ENCODE results near the gene UNC45A. TPM values are rescaled to one million over a fixed set of nuclear protein-coding genes. Genes with fewer than 3 reads are reported as not detected.

UNC45A gene
- total RNA-seq, 3 donors from 2014 or later (not counting 1 experiment from before 2014, with no cell fraction given): 39.0 to 58.1 (median 51.5) TPM

DNA sequence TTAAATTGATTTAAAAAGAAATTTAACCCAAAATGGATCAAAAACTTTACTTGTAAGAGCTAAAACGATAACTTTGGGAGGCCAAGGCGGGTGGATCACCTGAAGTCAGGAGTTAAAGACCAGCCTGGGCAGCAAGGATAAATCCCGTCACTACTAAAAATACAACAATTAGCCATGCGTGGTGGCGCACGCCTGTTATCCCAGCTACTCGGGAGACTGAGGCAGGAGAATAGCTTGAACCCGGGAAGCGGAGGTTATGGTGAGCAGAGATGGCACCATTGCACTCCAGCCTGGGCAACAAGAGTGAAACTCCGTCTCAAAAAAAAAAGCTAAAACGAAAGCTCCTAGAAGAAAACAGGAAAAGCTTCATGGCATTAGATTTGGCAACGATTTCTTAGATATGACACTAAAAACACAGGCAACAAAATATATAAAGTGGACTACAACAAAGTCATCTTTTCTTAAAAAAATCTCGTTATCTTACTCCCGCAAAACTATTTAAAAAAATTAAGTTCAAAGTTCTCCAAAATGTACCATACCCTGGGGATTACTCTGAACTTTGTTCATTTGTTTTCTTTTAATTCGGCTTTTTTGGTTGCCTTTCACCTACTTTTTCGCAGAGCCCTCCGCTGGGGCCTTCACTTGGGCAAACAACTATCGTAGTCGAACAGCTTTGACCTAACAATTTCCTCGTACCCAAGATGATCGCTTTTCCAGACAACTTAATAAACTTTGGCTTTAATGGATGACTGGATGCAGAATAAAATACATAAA lies 5.7 kb upstream of the UNC45A start:
- H3K27ac Mint-ChIP-seq: peak overlapping the region; percentile 97
- H3K36me3 ChIP-seq (ENCODE audit: control insufficient read depth, insufficient read depth, low read length): no peaks in the 10 kb centered on the region
- no peaks in the 10 kb centered on the region for H3K27me3 Mint-ChIP-seq (ENCODE audit: low read depth in 2 of 2)
- no peak for DNase-seq
- TF ChIP-seq, protein P1, sequence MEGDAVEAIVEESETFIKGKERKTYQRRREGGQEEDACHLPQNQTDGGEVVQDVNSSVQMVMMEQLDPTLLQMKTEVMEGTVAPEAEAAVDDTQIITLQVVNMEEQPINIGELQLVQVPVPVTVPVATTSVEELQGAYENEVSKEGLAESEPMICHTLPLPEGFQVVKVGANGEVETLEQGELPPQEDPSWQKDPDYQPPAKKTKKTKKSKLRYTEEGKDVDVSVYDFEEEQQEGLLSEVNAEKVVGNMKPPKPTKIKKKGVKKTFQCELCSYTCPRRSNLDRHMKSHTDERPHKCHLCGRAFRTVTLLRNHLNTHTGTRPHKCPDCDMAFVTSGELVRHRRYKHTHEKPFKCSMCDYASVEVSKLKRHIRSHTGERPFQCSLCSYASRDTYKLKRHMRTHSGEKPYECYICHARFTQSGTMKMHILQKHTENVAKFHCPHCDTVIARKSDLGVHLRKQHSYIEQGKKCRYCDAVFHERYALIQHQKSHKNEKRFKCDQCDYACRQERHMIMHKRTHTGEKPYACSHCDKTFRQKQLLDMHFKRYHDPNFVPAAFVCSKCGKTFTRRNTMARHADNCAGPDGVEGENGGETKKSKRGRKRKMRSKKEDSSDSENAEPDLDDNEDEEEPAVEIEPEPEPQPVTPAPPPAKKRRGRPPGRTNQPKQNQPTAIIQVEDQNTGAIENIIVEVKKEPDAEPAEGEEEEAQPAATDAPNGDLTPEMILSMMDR (IDR thresholded peaks at IDR 0.05): no peak
- H3K4me3 ChIP-seq (ENCODE audit: low read length): peak overlapping the region; percentile 54
- ATAC-seq: no peak
- peak overlapping the region; percentile 78 for H3K27ac ChIP-seq (ENCODE audit: low read length)
- intact Hi-C loops (cut with micrococcal nuclease): loop anchor here (1.0 kb wide), 1 partner anchor 26 kb away; the partner anchor contains the start of gene MAN2A2
- WGBS (ENCODE audit: insufficient coverage): 44% methylated on average over 20 of the region's 21 CpGs
- peaks cover 36 to 38% of the 10 kb centered on the region in 2 donors for H3K4me1 Mint-ChIP-seq
- H3K9me3 ChIP-seq (ENCODE audit: control insufficient read depth, insufficient read depth, low read length): no peaks in the 10 kb centered on the region
- no peaks in the 10 kb centered on the region for H3K36me3 Mint-ChIP-seq
- no peaks in the 10 kb centered on the region for H3K27me3 ChIP-seq (ENCODE audit: control insufficient read depth, insufficient read depth, low read length)
- peaks cover 37% of the 10 kb centered on the region for H3K4me1 ChIP-seq (ENCODE audit: control insufficient read depth, insufficient read depth, low read length)
- H3K4me3 Mint-ChIP-seq: peak overlapping the region; percentile 94
- no peaks in the 10 kb centered on the region for H3K9me3 Mint-ChIP-seq

DNA sequence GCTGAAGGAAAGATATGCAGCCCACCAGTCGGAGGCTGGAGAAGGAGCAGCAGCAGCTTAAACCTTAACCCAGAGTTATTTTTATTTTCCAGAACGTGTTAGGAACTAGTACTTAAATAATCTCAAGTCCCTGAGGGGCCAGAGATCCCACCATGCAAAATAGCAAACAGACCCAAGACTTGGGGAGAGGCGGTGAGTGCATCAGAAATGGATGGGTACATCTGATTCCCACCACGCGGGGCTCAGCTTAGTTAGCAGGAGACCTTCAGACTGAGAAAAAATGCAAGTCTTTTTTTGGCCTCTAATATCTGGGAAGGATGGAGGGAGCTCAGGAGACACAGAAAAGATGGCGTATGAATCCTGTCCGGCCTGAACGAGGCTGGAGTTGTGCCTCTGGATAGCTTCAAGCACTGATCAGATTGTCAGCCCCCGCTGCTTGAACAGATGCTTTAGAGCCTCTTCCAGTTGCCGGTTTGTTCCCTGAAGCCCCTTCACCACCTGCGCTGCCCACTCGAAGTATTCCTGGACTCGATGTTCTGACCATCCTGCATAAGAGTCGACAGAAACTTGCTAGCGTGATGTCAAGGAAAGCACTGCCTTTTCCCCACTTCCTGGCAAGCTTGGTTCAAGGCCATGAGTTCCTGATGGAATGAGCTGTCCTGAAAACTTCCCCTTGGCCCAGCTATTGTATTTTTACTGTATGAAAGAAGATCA lies 4.1 kb upstream of the UNC45A start:
- peaks cover 50% of the 10 kb centered on the region for H3K4me1 ChIP-seq (ENCODE audit: control insufficient read depth, insufficient read depth, low read length)
- H3K9me3 Mint-ChIP-seq: no peaks in the 10 kb centered on the region

DNA sequence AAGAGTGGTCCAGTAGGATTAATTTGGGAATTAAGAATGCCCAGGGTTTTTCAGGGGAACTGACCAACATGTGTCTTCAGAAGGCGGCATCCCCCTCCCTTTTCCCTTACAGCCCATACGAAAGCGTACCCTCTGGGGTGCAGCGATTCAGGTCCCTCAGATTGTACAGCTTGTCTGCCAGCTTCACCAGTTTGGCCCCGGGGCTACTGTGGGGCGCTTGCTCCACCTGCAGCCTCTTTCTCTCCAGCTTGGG lies 3.6 kb upstream of the UNC45A start:
- H3K27ac Mint-ChIP-seq: peak overlapping the region; percentile 97
- no peaks in the 10 kb centered on the region for H3K27me3 Mint-ChIP-seq (ENCODE audit: low read depth in 2 of 2)
- intact Hi-C loops (cut with micrococcal nuclease): no loop called here
- Histone ChIP-seq H3K27me3 (ENCODE audit: control insufficient read depth, insufficient read depth, low read length) (no peaks in the 10 kb centered on the region), H3K4me3 (ENCODE audit: low read length) (peak overlapping the region; percentile 77), H3K27ac (ENCODE audit: low read length) (peak overlapping the region; percentile 88), H3K9me3 (ENCODE audit: control insufficient read depth, insufficient read depth, low read length) (no peaks in the 10 kb centered on the region), H3K4me1 (ENCODE audit: control insufficient read depth, insufficient read depth, low read length) (peaks cover 54% of the 10 kb centered on the region), H3K36me3 (ENCODE audit: control insufficient read depth, insufficient read depth, low read length) (no peaks in the 10 kb centered on the region)
- peaks cover 49 to 57% of the 10 kb centered on the region in 2 donors for H3K4me1 Mint-ChIP-seq
- H3K4me3 Mint-ChIP-seq: peak overlapping the region; percentile 94
- TF ChIP-seq, protein P1 (IDR thresholded peaks at IDR 0.05): no peak
- ATAC-seq (no peak), DNase-seq (no peak)
- 14% methylated on average over 6 of the region's 6 CpGs for WGBS (ENCODE audit: insufficient coverage)
- H3K36me3 Mint-ChIP-seq: no peaks in the 10 kb centered on the region
- no peaks in the 10 kb centered on the region for H3K9me3 Mint-ChIP-seq

More for the DNA sequence above, 4.1 kb upstream of the UNC45A start:
- intact Hi-C loops (cut with micrococcal nuclease): no loop called here
- ATAC-seq: no peak
- Histone ChIP-seq H3K9me3 (ENCODE audit: control insufficient read depth, insufficient read depth, low read length) (no peaks in the 10 kb centered on the region), H3K36me3 (ENCODE audit: control insufficient read depth, insufficient read depth, low read length) (no peaks in the 10 kb centered on the region), H3K27ac (ENCODE audit: low read length) (peak overlapping the region; percentile 78), H3K27me3 (ENCODE audit: control insufficient read depth, insufficient read depth, low read length) (no peaks in the 10 kb centered on the region), H3K4me3 (ENCODE audit: low read length) (peak overlapping the region; percentile 54)
- peak overlapping the region; percentile 97 for H3K27ac Mint-ChIP-seq
- DNase-seq: peak in 1 of 2 donors; percentile 28
- TF ChIP-seq, protein P1 (IDR thresholded peaks at IDR 0.05): no peak
- no peaks in the 10 kb centered on the region for H3K36me3 Mint-ChIP-seq
- peaks cover 44 to 52% of the 10 kb centered on the region in 2 donors for H3K4me1 Mint-ChIP-seq
- H3K27me3 Mint-ChIP-seq (ENCODE audit: low read depth in 2 of 2): no peaks in the 10 kb centered on the region
- WGBS (ENCODE audit: insufficient coverage): 78% methylated on average over 15 of the region's 15 CpGs
- peak overlapping the region; percentile 94 for H3K4me3 Mint-ChIP-seq
